Esophagus muscularis mucosa (tissue), 4 donors: ENCODE measurements around the gene TXNL4A. TPM values are rescaled to one million over a fixed set of nuclear protein-coding genes. Genes with fewer than 3 reads are reported as not detected.

Experiments used
- DNase-seq: peaks from one replicate; pipeline ENCODE4 v3.0.0-alpha.2; 2017; ENCODE audit errors: extremely low spot score
- H3K27ac ChIP-seq, 4 donors: fragments of 200-600 bp; sonication (generic); replicated peaks in 1 of 4; 1 replicate in 3 of 4; 2 replicates in 1 of 4; pipeline ENCODE4 v1.5.1; 2016 to 2019; ENCODE audit warnings: mild to moderate bottlenecking in 1 of 4
- H3K27me3 ChIP-seq, 4 donors: fragments of 200-600 bp; sonication (generic); one replicate each; pipeline versions ENCODE4 v1.5.1 to v1.6.0; 2016 to 2019
- H3K36me3 ChIP-seq, 4 donors: fragments of 200-600 bp; sonication (generic); one replicate each; pipeline ENCODE4 v1.5.1; 2016 to 2019
- H3K4me1 ChIP-seq, 4 donors: fragments of 200-600 bp; sonication (generic); one replicate each; pipeline ENCODE4 v1.5.1; 2016 to 2019
- H3K4me3 ChIP-seq, 4 donors: fragments of 200-600 bp; sonication (generic); 1 replicate in 2 of 4; 2 replicates in 2 of 4; pipeline ENCODE4 v1.5.1; 2016 to 2019; ENCODE audit warnings: mild to moderate bottlenecking in 4 of 4, moderate library complexity in 1 of 4
- H3K9me3 ChIP-seq, 4 donors: fragments of 200-600 bp; sonication (generic); 1 replicate in 3 of 4; 2 replicates in 1 of 4; pipeline ENCODE4 v1.5.1; 2016 to 2019
- CTCF ChIP-seq, 3 experiments: fragments of 200-600 bp in 2 of 3; fragments of 450-650 bp in 1 of 3; sonication (generic) in 2 of 3; IDR thresholded peaks; one replicate each; pipeline ENCODE4 v1.5.1; 2017 to 2019; ENCODE audit warnings: antibody characterized with exemption in 3 of 3, mild to moderate bottlenecking in 2 of 3, moderate library complexity in 1 of 3
- EP300 ChIP-seq: sonication (generic); formaldehyde crosslinking; IDR thresholded peaks from one replicate; pipeline ENCODE4 v1.6.1; 2017; ENCODE audit warnings: antibody characterized with exemption
- POLR2A ChIP-seq: fragments of 450-650 bp; IDR thresholded peaks from one replicate; pipeline ENCODE4 v1.6.1; 2017; ENCODE audit warnings: antibody characterized with exemption, moderate library complexity, mild to moderate bottlenecking, low read depth
- POLR2AphosphoS5 ChIP-seq, 2 donors: sonication (generic); formaldehyde crosslinking; IDR thresholded peaks; one replicate each; pipeline ENCODE4 v1.6.1; 2017; ENCODE audit warnings: antibody characterized with exemption in 2 of 2
- WGBS: methylation state at CpG from one replicate; pipeline ENCODE4 v1.1.5; 2018; 5-methylcytosine and 5-hydroxymethylcytosine counted together
- intact Hi-C: fragments of 100-400 bp; cut with DNase I; formaldehyde crosslinking; loops from one replicate; pipeline ENCODE4 v1.15.1; 2023
- total RNA-seq, 4 donors: library from RNA; depleted of rRNA; stranded (reverse); fragments of >200 nt; gene quantifications; one replicate each; pipeline versions ENCODE4 v1.1.0 to v1.2.1, GENCODE V29; 2016

TXNL4A gene
- total RNA-seq, 4 donors from 2014 or later, result 21.6 to 44.9 (median 38.9) TPM

GRCh38 chr18:79945118-79946042 is 43.0 kb downstream of the TXNL4A start:
- TF ChIP-seq POLR2AphosphoS5 (IDR thresholded peaks at IDR 0.05), result no peak
- no peak for TF ChIP-seq POLR2A
- no peak for TF ChIP-seq CTCF (IDR thresholded peaks at IDR 0.05)
- no peak for TF ChIP-seq EP300
- Histone ChIP-seq H3K4me1 (peaks cover 55 to 64% (median 60%) of the 10 kb centered on the region in 4 donors), H3K9me3 (no peaks in the 10 kb centered on the region), H3K27me3 (no peaks in the 10 kb centered on the region), H3K4me3 (no peak overlapping the region), H3K27ac (no peak overlapping the region), H3K36me3 (peaks cover 17 to 44% (median 38%) of the 10 kb centered on the region in 4 donors)
- WGBS, result 84% methylated on average over 9 of the region's 17 CpGs
- intact Hi-C loops, result no loop called here
- no peak for DNase-seq

DNA sequence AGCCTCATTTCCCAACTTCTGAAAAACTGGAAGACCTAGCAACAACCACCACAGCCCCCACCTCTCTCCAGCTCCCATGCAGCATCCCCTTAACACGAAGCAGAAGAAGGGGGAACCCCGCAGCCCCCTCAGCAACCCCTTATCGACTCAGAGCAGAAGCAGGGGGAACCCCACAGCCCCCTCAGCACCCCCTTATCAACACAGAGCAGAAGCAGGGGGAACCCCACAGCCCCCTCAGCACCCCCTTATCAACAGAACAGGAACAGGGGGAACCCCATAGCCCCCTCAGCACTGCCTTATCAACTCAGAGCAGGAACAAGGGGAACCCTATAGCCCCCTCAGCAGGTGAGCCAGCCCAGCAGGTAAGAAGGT is 43.6 kb downstream of the TXNL4A start:
- WGBS, result 61% methylated on average over 3 of the region's 3 CpGs
- no peak for TF ChIP-seq CTCF (IDR thresholded peaks at IDR 0.05)
- TF ChIP-seq EP300, result no peak
- no peak for TF ChIP-seq POLR2AphosphoS5 (IDR thresholded peaks at IDR 0.05)
- H3K27ac ChIP-seq, result no peak overlapping the region
- intact Hi-C loops, result no loop called here
- no peak for DNase-seq
- H3K36me3 ChIP-seq, result peaks cover 21 to 51% (median 40%) of the 10 kb centered on the region in 4 donors
- no peaks in the 10 kb centered on the region for H3K27me3 ChIP-seq
- no peak overlapping the region for H3K4me3 ChIP-seq
- H3K9me3 ChIP-seq, result no peaks in the 10 kb centered on the region
- H3K4me1 ChIP-seq, result peaks cover 49 to 57% (median 53%) of the 10 kb centered on the region in 4 donors

DNA sequence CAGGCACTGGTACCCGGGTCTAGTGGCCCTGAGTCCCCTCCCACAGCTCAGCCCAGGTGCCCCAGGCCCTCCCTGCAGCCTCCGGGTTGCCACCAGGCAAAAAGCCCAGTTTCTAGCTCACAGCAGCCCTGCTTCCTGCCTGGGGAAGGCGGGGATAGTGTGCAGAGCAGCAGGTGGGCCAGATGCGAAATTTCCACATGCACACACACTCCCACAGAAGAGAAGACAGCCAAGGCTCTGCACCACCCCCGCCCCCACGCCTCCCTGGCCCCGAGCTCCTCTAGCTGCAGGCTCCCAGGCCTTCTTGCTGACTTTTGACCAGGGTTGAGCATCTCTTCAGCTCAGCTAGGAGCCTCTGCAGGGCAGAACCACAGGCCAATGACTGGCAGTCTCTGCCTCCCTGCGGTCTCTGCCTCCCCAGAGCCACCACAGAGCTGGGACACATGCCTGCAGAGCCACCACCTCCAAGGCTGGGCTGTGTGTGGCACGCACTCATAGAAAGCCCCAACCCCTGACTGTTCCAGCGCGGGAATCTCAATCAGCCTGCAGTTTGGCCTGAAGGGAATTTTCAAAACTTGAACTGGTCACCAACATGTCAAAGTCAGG is 44.1 kb downstream of the TXNL4A start:
- 68% methylated on average over 6 of the region's 11 CpGs for WGBS
- Histone ChIP-seq H3K4me3 (no peak overlapping the region), H3K27me3 (no peaks in the 10 kb centered on the region), H3K27ac (no peak overlapping the region), H3K9me3 (no peaks in the 10 kb centered on the region), H3K4me1 (peaks cover 44 to 55% (median 50%) of the 10 kb centered on the region in 4 donors), H3K36me3 (peaks cover 22 to 48% (median 39%) of the 10 kb centered on the region in 4 donors)
- intact Hi-C loops, result no loop called here
- no peak for TF ChIP-seq POLR2A
- no peak for TF ChIP-seq EP300
- no peak for TF ChIP-seq CTCF (IDR thresholded peaks at IDR 0.05)
- no peak for TF ChIP-seq POLR2AphosphoS5 (IDR thresholded peaks at IDR 0.05)
- DNase-seq, result no peak

DNA sequence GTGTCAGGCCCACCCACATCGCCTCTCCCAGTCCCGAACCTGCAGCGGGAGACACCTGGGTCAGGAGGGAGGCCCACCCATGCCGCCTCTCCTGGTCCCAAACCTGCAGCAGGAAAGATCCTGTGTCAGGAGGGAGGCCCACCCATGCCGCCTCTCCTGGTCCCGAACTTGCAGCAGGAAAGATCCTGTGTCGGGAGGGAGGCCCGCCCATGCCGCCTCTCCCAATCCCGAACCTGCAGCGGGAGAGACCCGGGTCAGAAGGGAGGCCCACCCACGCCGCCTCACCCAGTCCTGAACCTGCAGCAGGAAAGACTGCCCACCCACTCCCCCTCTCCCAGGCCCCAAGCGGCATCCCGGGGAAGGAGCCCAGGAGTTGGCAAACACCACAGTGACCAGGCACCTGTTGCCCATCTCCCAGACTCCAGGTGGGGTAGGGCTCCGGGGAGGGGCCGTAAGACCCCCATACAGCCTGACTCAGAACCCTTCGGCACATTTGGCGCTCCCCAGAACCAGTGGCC is 44.7 kb downstream of the TXNL4A start:
- peaks cover 38 to 54% (median 50%) of the 10 kb centered on the region in 4 donors for H3K4me1 ChIP-seq
- H3K36me3 ChIP-seq, result peaks cover 22 to 49% (median 37%) of the 10 kb centered on the region in 4 donors
- intact Hi-C loops, result no loop called here
- no peaks in the 10 kb centered on the region for H3K27me3 ChIP-seq
- H3K9me3 ChIP-seq, result no peaks in the 10 kb centered on the region
- H3K27ac ChIP-seq, result no peak overlapping the region
- H3K4me3 ChIP-seq, result no peak overlapping the region
- WGBS, result 89% methylated on average over 16 of the region's 20 CpGs
- no peak for DNase-seq
- no peak for TF ChIP-seq POLR2A
- TF ChIP-seq POLR2AphosphoS5 (IDR thresholded peaks at IDR 0.05), result no peak
- TF ChIP-seq CTCF (IDR thresholded peaks at IDR 0.05), result no peak
- no peak for TF ChIP-seq EP300
